Motor neuron (in vitro differentiated cells): ENCODE measurements around the gene ADCK2. TPM values are rescaled to one million over a fixed set of nuclear protein-coding genes. Genes with fewer than 3 reads are reported as not detected.
"Not testable (repeated sequence)": the region's sequence is repeated elsewhere in the genome, so short reads cannot be mapped to it uniquely, and the experiment has no call there.

ENCODE experiments used
- ATAC-seq, 8 experiments: fragments of 200-7000 bp; cut with Tn5 transposase; replicated peaks in 6 of 8; 2 replicates each; pipeline ENCODE4 v1.8.0; 2021; ENCODE audit warnings: mild to moderate bottlenecking in 8 of 8, moderate library complexity in 8 of 8
- H3K27ac ChIP-seq, 2 donors: fragments of 250-450 bp; sonication (Bioruptor Pico); 2 replicates each; pipeline ENCODE4 v1.9.0; 2021; ENCODE audit warnings: antibody characterized with exemption in 2 of 2, mild to moderate bottlenecking in 2 of 2, moderate library complexity in 1 of 2
- H3K4me1 ChIP-seq, 2 donors: fragments of 250-450 bp; sonication (Bioruptor Pico); replicated peaks in 1 of 2; 2 replicates each; pipeline ENCODE4 v1.6.1; 2021; ENCODE audit warnings: antibody characterized with exemption in 2 of 2, mild to moderate bottlenecking in 2 of 2, moderate library complexity in 1 of 2
- H3K4me3 ChIP-seq, 5 donors: fragments of 250-450 bp; sonication (Bioruptor Pico); 2 replicates each; pipeline ENCODE4 v1.9.0; 2021; ENCODE audit warnings: antibody characterized with exemption in 5 of 5, mild to moderate bottlenecking in 5 of 5, moderate library complexity in 4 of 5
- WGBS, 10 experiments: fragments of 450-650 bp; shearing (Covaris generic); methylation state at CpG; one replicate each; pipeline ENCODE4 v1.0.0; 2022; 5-methylcytosine and 5-hydroxymethylcytosine counted together
- in situ Hi-C, 9 experiments: fragments of 400-800 bp; cut with MboI; loops; one replicate each; pipeline ENCODE4 v1.15.0; 2021; ENCODE audit warnings: low sequenced_read_pairs in 9 of 9, low pct_unique_long_range_greater_than_20kb in 2 of 9; ENCODE audit not compliant: unreplicated experiment in 9 of 9
- total RNA-seq, 8 experiments: library from RNA; unstranded; fragments of 300-600 nt; gene quantifications; 2 replicates each; pipeline versions ENCODE4 v1.2.3 to v1.2.4, GENCODE V29; 2022

ADCK2 gene
- total RNA-seq, 8 experiments from 2014 or later: 5.0 to 18.8 (median 13.2) TPM

- peak; percentile 0 to 2 (median 1) for ATAC-seq
- 0 to 44% (median 14%) methylated on average over 1 to 7 of the region's 15 CpGs for WGBS, 10 experiments
- in situ Hi-C loops: loop anchor here in 2 of 9 experiments (10.0 to 25.0 kb wide), 2 partner anchors 125 to 127 kb away; no protein-coding TSS in a partner anchor
Measured at GRCh38 chr7:140639366-140640053, 33.2 kb upstream of the ADCK2 start.

GRCh38 chr7:140640060-140640637 lies 32.6 kb upstream of the ADCK2 start:
- Histone ChIP-seq H3K4me3 (peak overlapping the region; percentile 62 to 86 (median 81)), H3K27ac (peak overlapping the region; percentile 89), H3K4me1 (peaks cover 32 to 50% of the 10 kb centered on the region in 2 donors)
- peak; percentile 7 to 60 (median 46) for ATAC-seq
- WGBS, 10 experiments: 0% methylated on average over 6 to 16 of the region's 74 CpGs; no CpG with 5 or more reads in 7 of the 10 experiments
- in situ Hi-C loops: loop anchor here in 2 of 9 experiments (10.0 to 25.0 kb wide), 2 partner anchors 125 to 128 kb away; no protein-coding TSS in a partner anchor

More at GRCh38 chr7:140639366-140640053, 33.2 kb upstream of the ADCK2 start:
- H3K27ac ChIP-seq: peak overlapping the region in 1 of 2 donors; percentile 89
- peak overlapping the region; percentile 62 to 86 (median 81) for H3K4me3 ChIP-seq
- peaks cover 32 to 46% of the 10 kb centered on the region in 2 donors for H3K4me1 ChIP-seq

- Histone ChIP-seq H3K27ac (peak within 1 kb of the TSS; percentile 89), H3K4me3 (peak within 1 kb of the TSS; percentile 62 to 86 (median 81)), H3K4me1 (peaks cover 24 to 43% of the 10 kb centered on the region in 2 donors)
- in situ Hi-C loops: loop anchor here in 2 of 9 experiments (10.0 to 25.0 kb wide), 2 partner anchors 126 to 129 kb away; no protein-coding TSS in a partner anchor
- WGBS, 10 experiments: 0 to 25% (median 11%) methylated on average over 3 to 10 of the region's 78 CpGs; no CpG with 5 or more reads in 6 of the 10 experiments
- ATAC-seq: peak; percentile 27 to 89 (median 82)
Measured at GRCh38 chr7:140640727-140641523, 31.8 kb upstream of the ADCK2 start, which contains the start of gene DENND2A. Gene DENND2A, minus strand, starts transcription at chr7:140640813. Its CDS starts 38,416 bp downstream, at chr7:140602397.

GRCh38 chr7:140641524-140642195 lies 31.1 kb upstream of the ADCK2 start:
- H3K4me3 ChIP-seq: peak overlapping the region; percentile 62 to 86 (median 81)
- in situ Hi-C loops: loop anchor here in 2 of 9 experiments (10.0 to 25.0 kb wide), 2 partner anchors 127 to 129 kb away; no protein-coding TSS in a partner anchor
- no peak for ATAC-seq
- H3K4me1 ChIP-seq: peaks cover 19 to 38% of the 10 kb centered on the region in 2 donors
- peak overlapping the region in 1 of 2 donors; percentile 89 for H3K27ac ChIP-seq
- WGBS, 10 experiments: 33 to 63% (median 48%) methylated on average over 1 to 8 of the region's 15 CpGs; no CpG with 5 or more reads in 2 of the 10 experiments

GRCh38 chr7:140643416-140643815 lies 29.3 kb upstream of the ADCK2 start:
- no peak overlapping the region for H3K27ac ChIP-seq
- H3K4me1 ChIP-seq: peaks cover 18 to 38% of the 10 kb centered on the region in 2 donors
- 80 to 100% (median 98%) methylated on average over 1 to 5 of the region's 5 CpGs; no CpG with 5 or more reads in 1 of the 10 experiments for WGBS, 10 experiments
- H3K4me3 ChIP-seq: no peak overlapping the region
- in situ Hi-C loops: loop anchor here in 2 of 9 experiments (10.0 to 25.0 kb wide), 2 partner anchors 129 to 131 kb away; no protein-coding TSS in a partner anchor
- ATAC-seq: no peak

GRCh38 chr7:140644761-140645160 lies 28.0 kb upstream of the ADCK2 start:
- H3K4me3 ChIP-seq, ATAC-seq, H3K27ac ChIP-seq: not testable (repeated sequence)
- WGBS, 10 experiments: 61 to 98% (median 76%) methylated on average over 2 to 8 of the region's 13 CpGs; no CpG with 5 or more reads in 4 of the 10 experiments
- H3K4me1 ChIP-seq: peaks cover 9 to 29% of the 10 kb centered on the region in 2 donors
- in situ Hi-C loops: loop anchor here in 2 of 9 experiments (10.0 to 25.0 kb wide), 2 partner anchors 130 to 132 kb away; no protein-coding TSS in a partner anchor

GRCh38 chr7:140645166-140645900 lies 27.4 kb upstream of the ADCK2 start:
- Histone ChIP-seq H3K4me1 (peaks cover 9 to 29% of the 10 kb centered on the region in 2 donors), H3K4me3 (no peak overlapping the region), H3K27ac (no peak overlapping the region)
- WGBS, 10 experiments: 60 to 100% (median 95%) methylated on average over 1 to 7 of the region's 8 CpGs; no CpG with 5 or more reads in 2 of the 10 experiments
- in situ Hi-C loops: loop anchor here in 2 of 9 experiments (10.0 to 25.0 kb wide), 2 partner anchors 131 to 133 kb away; no protein-coding TSS in a partner anchor
- ATAC-seq: no peak

GRCh38 chr7:140646931-140647647 lies 25.7 kb upstream of the ADCK2 start:
- peak; percentile 67 to 97 (median 95) for ATAC-seq
- WGBS, 10 experiments: 11 to 71% (median 47%) methylated on average over 1 to 8 of the region's 8 CpGs
- H3K4me3 ChIP-seq: no peak overlapping the region
- H3K27ac ChIP-seq: no peak overlapping the region
- H3K4me1 ChIP-seq: peaks cover 5 to 21% of the 10 kb centered on the region in 2 donors
- in situ Hi-C loops: loop anchor here in 2 of 9 experiments (10.0 to 25.0 kb wide), 2 partner anchors 132 to 135 kb away; no protein-coding TSS in a partner anchor

GRCh38 chr7:140649556-140650205 lies 23.1 kb upstream of the ADCK2 start:
- in situ Hi-C loops: loop anchor here (10.0 to 25.0 kb wide), 2 partner anchors 135 to 137 kb away; no protein-coding TSS in a partner anchor
- H3K4me1 ChIP-seq: peaks cover 5 to 18% of the 10 kb centered on the region in 2 donors
- peak in 2 of 8 experiments; percentile 52 to 72 for ATAC-seq
- WGBS, 10 experiments: 40 to 100% (median 80%) methylated on average over 1 to 5 of the region's 6 CpGs; no CpG with 5 or more reads in 1 of the 10 experiments
- no peak overlapping the region for H3K4me3 ChIP-seq
- H3K27ac ChIP-seq: no peak overlapping the region

GRCh38 chr7:140650367-140650766 lies 22.4 kb upstream of the ADCK2 start:
- WGBS, 10 experiments: 82 to 100% (median 90%) methylated on average over 1 to 9 of the region's 12 CpGs; no CpG with 5 or more reads in 2 of the 10 experiments

More at GRCh38 chr7:140650367-140650766, 22.4 kb upstream of the ADCK2 start:
- in situ Hi-C loops: loop anchor here in 7 of 9 experiments (10.0 to 25.0 kb wide), 2 partner anchors 136 to 138 kb away; no protein-coding TSS in a partner anchor
- Histone ChIP-seq H3K27ac (no peak overlapping the region), H3K4me3 (no peak overlapping the region), H3K4me1 (peaks cover 5 to 15% of the 10 kb centered on the region in 2 donors)
- no peak for ATAC-seq
